Mammary epithelial cell (primary cell): Measurements from ENCODE around the gene RBM43.

ENCODE experiments used
- CTCF ChIP-seq, 2 donors: IDR thresholded peaks in 1 of 2; conservative IDR thresholded peaks in 1 of 2; 2 replicates each; pipeline ENCODE4 v1.5.1; 2011 to 2012; ENCODE audit warnings: inconsistent platforms in 2 of 2, low read length in 2 of 2, mild to moderate bottlenecking in 2 of 2, control low read depth in 1 of 2, low read depth in 1 of 2; ENCODE audit not compliant: insufficient read depth in 1 of 2; ENCODE audit errors: extremely low read depth in 1 of 2
- EZH2 ChIP-seq: IDR thresholded peaks from 2 replicates; pipeline ENCODE4 v1.6.1; 2012; ENCODE audit warnings: low read length, inconsistent platforms, borderline replicate concordance

GRCh38 chr2:151268085-151268484, 6.4 kb upstream of the RBM43 start:
- TF ChIP-seq CTCF (conservative IDR thresholded peaks at IDR 0.05 in 1 of 2, IDR thresholded peaks at IDR 0.05 in 1 of 2; ENCODE audit: extremely low read depth in 1 of 2, insufficient read depth in 1 of 2, low read depth in 1 of 2, low read length in 2 of 2): no peak
- no peak for TF ChIP-seq EZH2
